GM23338 (cell line): ENCODE results near the gene MCM7.

Experiments used
- CREB1 ChIP-seq: fragments of 250-450 bp; sonication (Bioruptor Pico); IDR thresholded peaks from 2 replicates; pipeline ENCODE4 v1.5.0; 2020; ENCODE audit warnings: low read depth, mild to moderate bottlenecking, moderate library complexity
- EZH2 ChIP-seq: fragments of 200-600 bp; sonication (generic); IDR thresholded peaks from one replicate; pipeline ENCODE4 v1.8.0; 2017; ENCODE audit warnings: antibody characterized with exemption, mild to moderate bottlenecking, low read depth; ENCODE audit not compliant: unreplicated experiment
- EZH2phosphoT487 ChIP-seq: fragments of 200-600 bp; sonication (generic); IDR thresholded peaks from one replicate; pipeline ENCODE4 v1.8.1; 2018; ENCODE audit warnings: antibody characterized with exemption; ENCODE audit not compliant: unreplicated experiment
- JUNB ChIP-seq: IDR thresholded peaks from one replicate; pipeline ENCODE4 v1.6.1; 2016; ENCODE audit warnings: antibody characterized with exemption; ENCODE audit not compliant: unreplicated experiment
- NANOG ChIP-seq: IDR thresholded peaks from 2 replicates; pipeline ENCODE4 v1.6.1; 2016; ENCODE audit warnings: antibody characterized with exemption, borderline replicate concordance
- POLR2AphosphoS5 ChIP-seq: IDR thresholded peaks from 2 replicates; pipeline ENCODE4 v1.6.1; 2016; ENCODE audit warnings: antibody characterized with exemption, low read depth
- STAT1 ChIP-seq: IDR thresholded peaks from one replicate; pipeline ENCODE4 v1.6.1; 2016; ENCODE audit warnings: antibody characterized with exemption; ENCODE audit not compliant: unreplicated experiment
- ZNF114 ChIP-seq: fragments of 250-450 bp; sonication (Bioruptor Pico); IDR thresholded peaks from 2 replicates; pipeline ENCODE4 v1.5.0; 2020; ENCODE audit warnings: mild to moderate bottlenecking, moderate library complexity
- ZNF331 ChIP-seq: fragments of 250-450 bp; sonication (Bioruptor Pico); IDR thresholded peaks from 2 replicates; pipeline ENCODE4 v1.5.0; 2020; ENCODE audit warnings: low read depth, mild to moderate bottlenecking, moderate library complexity
- TF ChIP-seq, protein P1 (sequence below), 2 experiments: fragments of 200-600 bp in 1 of 2; sonication (generic) in 1 of 2; conservative IDR thresholded peaks; 2 replicates each; pipeline versions ENCODE4 v1.5.1 to v1.6.1; 2016 to 2017; ENCODE audit warnings: antibody characterized with exemption in 2 of 2, low read depth in 2 of 2, mild to moderate bottlenecking in 2 of 2, moderate library complexity in 1 of 2
- TF ChIP-seq, protein P2 (sequence below): fragments of 250-450 bp; sonication (Bioruptor Pico); IDR thresholded peaks from 2 replicates; pipeline ENCODE4 v1.5.0; 2020; ENCODE audit warnings: mild to moderate bottlenecking, moderate library complexity
- TF ChIP-seq, protein P3 (sequence below): IDR thresholded peaks from one replicate; pipeline ENCODE4 v1.6.1; 2018; ENCODE audit warnings: antibody characterized with exemption; ENCODE audit not compliant: unreplicated experiment
- TF ChIP-seq, protein P4 (sequence below): IDR thresholded peaks from 2 replicates; pipeline ENCODE4 v1.6.1; 2016; ENCODE audit warnings: antibody characterized with exemption

DNA sequence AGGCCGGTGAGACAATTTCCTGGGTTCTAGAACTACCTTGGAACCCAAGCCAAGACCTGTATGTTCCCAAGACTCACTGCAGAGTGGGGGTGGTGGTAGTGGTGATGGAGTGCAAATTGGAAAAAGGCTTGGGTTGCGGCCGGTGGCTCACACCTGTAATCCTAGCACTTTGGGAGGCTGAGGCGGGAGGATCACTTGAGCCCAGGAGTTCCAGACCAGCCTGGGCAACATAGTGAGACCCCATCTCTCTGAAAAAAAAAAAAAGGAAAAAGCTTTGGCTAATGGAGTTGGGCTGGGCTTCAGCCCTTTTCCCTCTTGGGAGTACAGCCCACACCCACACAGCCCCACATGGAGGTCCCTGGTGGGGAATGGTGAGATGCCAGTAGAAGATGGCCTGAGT, 4.3 kb upstream of the MCM7 start:
- TF ChIP-seq, protein P1, sequence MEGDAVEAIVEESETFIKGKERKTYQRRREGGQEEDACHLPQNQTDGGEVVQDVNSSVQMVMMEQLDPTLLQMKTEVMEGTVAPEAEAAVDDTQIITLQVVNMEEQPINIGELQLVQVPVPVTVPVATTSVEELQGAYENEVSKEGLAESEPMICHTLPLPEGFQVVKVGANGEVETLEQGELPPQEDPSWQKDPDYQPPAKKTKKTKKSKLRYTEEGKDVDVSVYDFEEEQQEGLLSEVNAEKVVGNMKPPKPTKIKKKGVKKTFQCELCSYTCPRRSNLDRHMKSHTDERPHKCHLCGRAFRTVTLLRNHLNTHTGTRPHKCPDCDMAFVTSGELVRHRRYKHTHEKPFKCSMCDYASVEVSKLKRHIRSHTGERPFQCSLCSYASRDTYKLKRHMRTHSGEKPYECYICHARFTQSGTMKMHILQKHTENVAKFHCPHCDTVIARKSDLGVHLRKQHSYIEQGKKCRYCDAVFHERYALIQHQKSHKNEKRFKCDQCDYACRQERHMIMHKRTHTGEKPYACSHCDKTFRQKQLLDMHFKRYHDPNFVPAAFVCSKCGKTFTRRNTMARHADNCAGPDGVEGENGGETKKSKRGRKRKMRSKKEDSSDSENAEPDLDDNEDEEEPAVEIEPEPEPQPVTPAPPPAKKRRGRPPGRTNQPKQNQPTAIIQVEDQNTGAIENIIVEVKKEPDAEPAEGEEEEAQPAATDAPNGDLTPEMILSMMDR (conservative IDR thresholded peaks at IDR 0.05; ENCODE audit: low read depth in 2 of 2), result no peak
- TF ChIP-seq POLR2AphosphoS5, result no peak
- TF ChIP-seq EZH2phosphoT487, result no peak
- TF ChIP-seq JUNB, result no peak
- TF ChIP-seq EZH2, result no peak
- TF ChIP-seq, protein P2, sequence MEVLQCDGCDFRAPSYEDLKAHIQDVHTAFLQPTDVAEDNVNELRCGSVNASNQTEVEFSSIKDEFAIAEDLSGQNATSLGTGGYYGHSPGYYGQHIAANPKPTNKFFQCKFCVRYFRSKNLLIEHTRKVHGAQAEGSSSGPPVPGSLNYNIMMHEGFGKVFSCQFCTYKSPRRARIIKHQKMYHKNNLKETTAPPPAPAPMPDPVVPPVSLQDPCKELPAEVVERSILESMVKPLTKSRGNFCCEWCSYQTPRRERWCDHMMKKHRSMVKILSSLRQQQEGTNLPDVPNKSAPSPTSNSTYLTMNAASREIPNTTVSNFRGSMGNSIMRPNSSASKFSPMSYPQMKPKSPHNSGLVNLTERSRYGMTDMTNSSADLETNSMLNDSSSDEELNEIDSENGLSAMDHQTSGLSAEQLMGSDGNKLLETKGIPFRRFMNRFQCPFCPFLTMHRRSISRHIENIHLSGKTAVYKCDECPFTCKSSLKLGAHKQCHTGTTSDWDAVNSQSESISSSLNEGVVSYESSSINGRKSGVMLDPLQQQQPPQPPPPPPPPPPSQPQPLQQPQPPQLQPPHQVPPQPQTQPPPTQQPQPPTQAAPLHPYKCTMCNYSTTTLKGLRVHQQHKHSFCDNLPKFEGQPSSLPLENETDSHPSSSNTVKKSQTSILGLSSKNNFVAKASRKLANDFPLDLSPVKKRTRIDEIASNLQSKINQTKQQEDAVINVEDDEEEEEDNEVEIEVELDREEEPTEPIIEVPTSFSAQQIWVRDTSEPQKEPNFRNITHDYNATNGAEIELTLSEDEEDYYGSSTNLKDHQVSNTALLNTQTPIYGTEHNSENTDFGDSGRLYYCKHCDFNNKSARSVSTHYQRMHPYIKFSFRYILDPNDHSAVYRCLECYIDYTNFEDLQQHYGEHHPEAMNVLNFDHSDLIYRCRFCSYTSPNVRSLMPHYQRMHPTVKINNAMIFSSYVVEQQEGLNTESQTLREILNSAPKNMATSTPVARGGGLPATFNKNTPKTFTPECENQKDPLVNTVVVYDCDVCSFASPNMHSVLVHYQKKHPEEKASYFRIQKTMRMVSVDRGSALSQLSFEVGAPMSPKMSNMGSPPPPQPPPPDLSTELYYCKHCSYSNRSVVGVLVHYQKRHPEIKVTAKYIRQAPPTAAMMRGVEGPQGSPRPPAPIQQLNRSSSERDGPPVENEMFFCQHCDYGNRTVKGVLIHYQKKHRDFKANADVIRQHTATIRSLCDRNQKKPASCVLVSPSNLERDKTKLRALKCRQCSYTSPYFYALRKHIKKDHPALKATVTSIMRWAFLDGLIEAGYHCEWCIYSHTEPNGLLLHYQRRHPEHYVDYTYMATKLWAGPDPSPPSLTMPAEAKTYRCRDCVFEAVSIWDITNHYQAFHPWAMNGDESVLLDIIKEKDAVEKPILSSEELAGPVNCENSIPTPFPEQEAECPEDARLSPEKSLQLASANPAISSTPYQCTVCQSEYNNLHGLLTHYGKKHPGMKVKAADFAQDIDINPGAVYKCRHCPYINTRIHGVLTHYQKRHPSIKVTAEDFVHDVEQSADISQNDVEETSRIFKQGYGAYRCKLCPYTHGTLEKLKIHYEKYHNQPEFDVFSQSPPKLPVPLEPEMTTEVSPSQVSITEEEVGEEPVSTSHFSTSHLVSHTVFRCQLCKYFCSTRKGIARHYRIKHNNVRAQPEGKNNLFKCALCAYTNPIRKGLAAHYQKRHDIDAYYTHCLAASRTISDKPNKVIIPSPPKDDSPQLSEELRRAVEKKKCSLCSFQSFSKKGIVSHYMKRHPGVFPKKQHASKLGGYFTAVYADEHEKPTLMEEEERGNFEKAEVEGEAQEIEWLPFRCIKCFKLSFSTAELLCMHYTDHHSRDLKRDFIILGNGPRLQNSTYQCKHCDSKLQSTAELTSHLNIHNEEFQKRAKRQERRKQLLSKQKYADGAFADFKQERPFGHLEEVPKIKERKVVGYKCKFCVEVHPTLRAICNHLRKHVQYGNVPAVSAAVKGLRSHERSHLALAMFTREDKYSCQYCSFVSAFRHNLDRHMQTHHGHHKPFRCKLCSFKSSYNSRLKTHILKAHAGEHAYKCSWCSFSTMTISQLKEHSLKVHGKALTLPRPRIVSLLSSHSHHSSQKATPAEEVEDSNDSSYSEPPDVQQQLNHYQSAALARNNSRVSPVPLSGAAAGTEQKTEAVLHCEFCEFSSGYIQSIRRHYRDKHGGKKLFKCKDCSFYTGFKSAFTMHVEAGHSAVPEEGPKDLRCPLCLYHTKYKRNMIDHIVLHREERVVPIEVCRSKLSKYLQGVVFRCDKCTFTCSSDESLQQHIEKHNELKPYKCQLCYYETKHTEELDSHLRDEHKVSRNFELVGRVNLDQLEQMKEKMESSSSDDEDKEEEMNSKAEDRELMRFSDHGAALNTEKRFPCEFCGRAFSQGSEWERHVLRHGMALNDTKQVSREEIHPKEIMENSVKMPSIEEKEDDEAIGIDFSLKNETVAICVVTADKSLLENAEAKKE (CRISPR knock-in tag), result no peak
- no peak for TF ChIP-seq STAT1
- no peak for TF ChIP-seq CREB1 (CRISPR knock-in tag)
- TF ChIP-seq, protein P3, sequence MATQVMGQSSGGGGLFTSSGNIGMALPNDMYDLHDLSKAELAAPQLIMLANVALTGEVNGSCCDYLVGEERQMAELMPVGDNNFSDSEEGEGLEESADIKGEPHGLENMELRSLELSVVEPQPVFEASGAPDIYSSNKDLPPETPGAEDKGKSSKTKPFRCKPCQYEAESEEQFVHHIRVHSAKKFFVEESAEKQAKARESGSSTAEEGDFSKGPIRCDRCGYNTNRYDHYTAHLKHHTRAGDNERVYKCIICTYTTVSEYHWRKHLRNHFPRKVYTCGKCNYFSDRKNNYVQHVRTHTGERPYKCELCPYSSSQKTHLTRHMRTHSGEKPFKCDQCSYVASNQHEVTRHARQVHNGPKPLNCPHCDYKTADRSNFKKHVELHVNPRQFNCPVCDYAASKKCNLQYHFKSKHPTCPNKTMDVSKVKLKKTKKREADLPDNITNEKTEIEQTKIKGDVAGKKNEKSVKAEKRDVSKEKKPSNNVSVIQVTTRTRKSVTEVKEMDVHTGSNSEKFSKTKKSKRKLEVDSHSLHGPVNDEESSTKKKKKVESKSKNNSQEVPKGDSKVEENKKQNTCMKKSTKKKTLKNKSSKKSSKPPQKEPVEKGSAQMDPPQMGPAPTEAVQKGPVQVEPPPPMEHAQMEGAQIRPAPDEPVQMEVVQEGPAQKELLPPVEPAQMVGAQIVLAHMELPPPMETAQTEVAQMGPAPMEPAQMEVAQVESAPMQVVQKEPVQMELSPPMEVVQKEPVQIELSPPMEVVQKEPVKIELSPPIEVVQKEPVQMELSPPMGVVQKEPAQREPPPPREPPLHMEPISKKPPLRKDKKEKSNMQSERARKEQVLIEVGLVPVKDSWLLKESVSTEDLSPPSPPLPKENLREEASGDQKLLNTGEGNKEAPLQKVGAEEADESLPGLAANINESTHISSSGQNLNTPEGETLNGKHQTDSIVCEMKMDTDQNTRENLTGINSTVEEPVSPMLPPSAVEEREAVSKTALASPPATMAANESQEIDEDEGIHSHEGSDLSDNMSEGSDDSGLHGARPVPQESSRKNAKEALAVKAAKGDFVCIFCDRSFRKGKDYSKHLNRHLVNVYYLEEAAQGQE, result no peak
- TF ChIP-seq ZNF331 (CRISPR knock-in tag), result no peak
- TF ChIP-seq, protein P4, sequence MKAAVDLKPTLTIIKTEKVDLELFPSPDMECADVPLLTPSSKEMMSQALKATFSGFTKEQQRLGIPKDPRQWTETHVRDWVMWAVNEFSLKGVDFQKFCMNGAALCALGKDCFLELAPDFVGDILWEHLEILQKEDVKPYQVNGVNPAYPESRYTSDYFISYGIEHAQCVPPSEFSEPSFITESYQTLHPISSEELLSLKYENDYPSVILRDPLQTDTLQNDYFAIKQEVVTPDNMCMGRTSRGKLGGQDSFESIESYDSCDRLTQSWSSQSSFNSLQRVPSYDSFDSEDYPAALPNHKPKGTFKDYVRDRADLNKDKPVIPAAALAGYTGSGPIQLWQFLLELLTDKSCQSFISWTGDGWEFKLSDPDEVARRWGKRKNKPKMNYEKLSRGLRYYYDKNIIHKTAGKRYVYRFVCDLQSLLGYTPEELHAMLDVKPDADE, result no peak
- no peak for TF ChIP-seq ZNF114
- TF ChIP-seq NANOG, result no peak
